Hematopoietic multipotent progenitor cell treated with erythropoietin and hydrocortisone succinate and interleukin-3 and kit ligand, for 15 days (in vitro differentiated cells): ENCODE measurements around the gene RNF175.

Source experiments
- DNase-seq: peaks from one replicate; pipeline ENCODE4 v3.0.0-alpha.2; 2015; ENCODE audit warnings: low spot score

The RNF175 gene

DNA sequence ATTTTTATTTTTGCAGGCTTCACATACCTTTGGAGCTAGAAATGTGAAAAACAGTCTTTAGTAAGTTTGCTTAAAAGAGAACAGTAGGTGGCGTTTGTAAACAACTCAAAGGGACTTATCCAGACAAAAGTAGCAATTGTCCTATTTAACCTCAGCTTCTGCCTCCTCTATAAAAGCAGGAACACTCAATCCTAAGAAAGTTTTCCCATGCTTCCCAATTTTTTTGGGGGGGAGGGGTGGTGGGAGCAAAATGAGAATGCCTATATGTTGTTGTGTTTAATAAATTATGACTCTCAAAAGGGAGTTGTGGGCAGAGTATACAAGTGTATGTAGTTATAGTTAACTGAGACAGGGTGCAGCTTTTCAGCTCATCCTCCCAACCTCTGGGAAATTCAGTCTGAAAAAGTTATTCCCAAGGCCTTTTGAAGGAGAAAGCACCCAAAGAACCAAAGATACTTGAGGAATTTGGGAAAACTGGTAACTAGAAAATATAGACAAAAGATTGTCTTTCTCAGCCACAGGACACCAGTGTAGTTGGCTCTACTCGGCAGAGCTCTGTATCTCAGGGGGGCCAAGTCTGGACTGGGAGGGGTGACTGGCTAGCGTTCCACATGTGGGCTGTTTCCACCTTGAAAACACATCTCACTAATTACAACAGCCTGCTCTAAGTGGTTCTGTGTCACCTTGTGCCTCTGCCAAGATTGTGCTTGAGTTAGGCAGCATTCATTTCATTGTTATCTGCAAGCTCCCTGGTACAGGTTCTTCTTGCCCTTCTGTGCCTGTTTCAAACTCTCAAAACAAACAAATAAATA lies 26.3 kb upstream of the RNF175 start:
- DNase-seq = peak; percentile 49

- peak; percentile 75 for DNase-seq
Observed at GRCh38 chr4:153784166-153784699, 24.4 kb upstream of the RNF175 start.

DNA sequence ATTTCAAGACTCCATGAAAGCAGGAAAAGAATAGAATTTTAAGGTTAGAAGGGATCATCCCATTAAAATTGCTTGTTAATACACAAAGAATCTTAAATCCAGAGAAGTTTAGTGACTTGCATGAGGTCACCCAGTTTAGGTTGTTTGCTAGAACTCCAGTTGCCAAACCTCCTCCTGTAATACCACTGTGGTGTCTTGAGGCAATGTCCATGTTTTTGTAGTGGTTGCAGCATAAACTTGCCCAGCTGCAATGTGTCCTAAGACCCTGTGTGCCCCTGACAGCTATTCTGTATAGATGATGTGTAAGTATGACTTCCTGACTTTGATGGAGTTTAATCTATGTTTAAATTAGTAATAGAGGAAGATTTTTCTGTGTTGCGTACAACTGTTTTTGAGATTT lies 22.8 kb upstream of the RNF175 start:
- no peak for DNase-seq

DNA sequence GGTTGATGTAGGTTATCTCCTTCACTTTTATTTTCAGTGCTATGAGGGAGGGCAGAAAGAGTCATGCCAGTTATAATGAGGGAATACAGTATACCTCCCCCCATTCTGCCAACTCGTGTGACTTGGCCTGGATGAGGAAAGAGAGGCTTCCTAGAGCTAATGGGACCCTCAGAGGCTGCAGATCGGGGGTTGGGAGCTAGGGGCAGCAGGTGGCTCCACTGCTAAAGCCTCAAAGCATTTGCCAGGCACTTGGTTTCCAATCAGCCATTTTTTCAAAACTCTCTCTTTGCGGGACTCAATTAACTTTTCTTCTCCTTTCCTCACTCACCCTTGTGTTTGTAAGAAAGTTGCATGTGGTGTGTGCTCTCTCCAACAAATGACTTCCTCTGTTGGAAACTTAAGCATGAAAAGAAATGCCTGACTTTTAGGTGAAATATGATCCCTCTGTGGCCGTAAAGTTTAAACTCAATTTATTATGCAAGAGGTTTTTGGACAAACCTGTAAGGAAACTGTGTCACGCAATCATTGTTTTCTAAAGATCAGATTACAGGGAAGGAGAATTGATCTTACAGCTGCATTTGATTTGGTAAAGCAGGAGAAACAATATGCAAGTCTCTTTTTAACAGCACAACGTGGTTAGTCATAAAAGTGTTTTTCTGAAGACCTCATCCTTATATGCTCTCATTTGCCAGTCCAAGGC lies 22.0 kb upstream of the RNF175 start:
- no peak for DNase-seq

GRCh38 chr4:153781280-153781679 lies 21.5 kb upstream of the RNF175 start:
- no peak for DNase-seq

DNA sequence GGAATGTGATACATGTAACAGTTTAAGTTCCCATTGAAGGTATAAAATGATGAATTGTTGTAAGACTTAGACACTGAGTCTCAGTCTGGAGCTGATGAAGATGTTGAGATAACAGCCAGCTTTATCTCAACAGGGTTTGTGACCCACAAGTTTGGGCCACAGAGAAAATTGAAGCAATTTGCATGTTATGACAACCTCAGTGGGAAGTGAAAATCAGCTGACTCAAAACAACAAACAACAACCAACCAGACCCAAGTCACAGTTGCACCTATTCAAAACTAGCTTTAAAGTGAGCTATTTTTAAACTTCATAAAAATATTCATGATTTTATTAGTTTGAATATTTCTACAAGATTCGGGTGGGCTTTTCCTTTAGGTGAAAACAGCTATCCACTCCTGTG lies 21.1 kb upstream of the RNF175 start:
- DNase-seq = no peak

DNA sequence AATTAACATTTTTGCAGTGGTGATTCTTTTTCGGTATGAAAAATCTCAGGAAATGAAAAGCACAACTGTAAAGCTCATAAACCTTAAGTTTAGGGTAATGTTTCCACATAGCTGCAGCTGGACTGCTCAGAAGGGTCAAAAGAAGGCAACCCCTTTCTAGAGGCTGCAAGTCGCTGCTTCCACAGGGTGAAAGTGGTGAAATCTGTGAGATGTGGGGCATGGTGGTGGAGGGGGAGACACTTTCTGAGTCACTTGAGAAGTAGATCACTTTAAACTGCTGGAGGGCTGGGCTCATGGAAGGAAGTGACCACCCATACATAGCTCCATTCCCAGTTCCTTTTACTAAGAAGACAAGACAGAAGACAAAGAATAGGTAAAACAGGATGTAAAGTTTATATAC lies 20.4 kb upstream of the RNF175 start:
- DNase-seq = no peak

DNA sequence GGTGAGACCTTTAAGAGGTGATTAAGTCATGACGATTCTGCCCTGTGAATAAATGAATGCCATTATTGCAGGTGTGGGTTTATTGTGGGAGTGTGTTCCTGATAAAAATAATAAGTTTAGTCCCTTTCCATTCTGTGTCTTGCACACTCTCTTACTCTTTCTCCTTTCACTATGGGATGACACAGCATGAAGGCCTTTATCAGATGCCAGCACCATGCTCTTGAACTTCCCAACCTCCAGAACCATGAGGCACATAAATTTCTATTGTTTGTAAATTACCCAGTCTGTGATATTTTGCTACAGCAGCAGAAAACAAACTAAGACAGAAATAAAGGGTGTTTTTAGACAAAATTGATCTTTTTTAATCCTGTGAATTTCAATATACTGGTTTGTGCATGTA lies 18.6 kb upstream of the RNF175 start:
- no peak for DNase-seq

GRCh38 chr4:153777421-153777820 lies 17.6 kb upstream of the RNF175 start:
- no peak for DNase-seq

DNA sequence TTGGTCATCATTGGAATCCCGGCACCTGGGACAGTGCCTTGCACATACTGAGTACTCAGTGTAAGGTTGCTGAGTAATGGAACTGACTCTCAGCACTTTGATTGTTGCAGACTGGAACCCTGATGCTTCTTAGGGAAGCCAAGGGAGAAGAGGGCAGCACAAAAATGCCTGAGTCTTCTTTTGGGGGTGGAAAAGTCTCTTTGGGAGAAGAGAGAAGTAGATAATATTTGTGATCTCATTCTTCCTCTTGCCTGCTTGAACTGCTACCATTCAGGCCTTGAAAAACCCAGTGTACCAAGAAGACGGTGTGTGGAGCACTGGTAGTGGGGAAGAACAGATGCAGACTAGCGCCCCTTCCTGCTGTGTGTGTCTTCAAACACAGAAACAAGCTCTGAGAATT lies 16.8 kb upstream of the RNF175 start:
- DNase-seq = no peak

- DNase-seq = peak; percentile 86
Observed at GRCh38 chr4:153773236-153773690, 13.4 kb upstream of the RNF175 start.

GRCh38 chr4:153771046-153771445 lies 11.2 kb upstream of the RNF175 start:
- DNase-seq = no peak

- no peak for DNase-seq
Observed at GRCh38 chr4:153766758-153767157, 6.9 kb upstream of the RNF175 start.

DNA sequence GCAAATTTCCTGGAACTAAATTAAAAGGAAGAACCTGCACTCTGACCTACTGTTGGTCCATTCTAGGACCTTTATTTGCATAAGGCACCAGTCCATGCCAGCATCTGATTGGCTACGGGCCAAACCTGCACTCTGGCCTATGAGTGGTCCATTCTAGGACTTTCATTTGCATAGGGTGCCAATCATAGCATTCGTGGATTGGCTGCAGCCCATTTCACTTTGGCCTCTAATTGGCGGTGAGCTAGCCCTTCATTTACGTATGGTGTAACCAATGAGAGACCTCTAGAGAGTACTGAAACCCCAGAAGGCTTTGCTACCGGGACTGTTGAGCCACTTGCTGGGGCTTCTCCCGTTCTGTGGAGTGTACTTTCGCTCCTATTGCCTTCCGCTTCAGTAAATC lies 6.1 kb upstream of the RNF175 start:
- DNase-seq = peak; percentile 25

DNA sequence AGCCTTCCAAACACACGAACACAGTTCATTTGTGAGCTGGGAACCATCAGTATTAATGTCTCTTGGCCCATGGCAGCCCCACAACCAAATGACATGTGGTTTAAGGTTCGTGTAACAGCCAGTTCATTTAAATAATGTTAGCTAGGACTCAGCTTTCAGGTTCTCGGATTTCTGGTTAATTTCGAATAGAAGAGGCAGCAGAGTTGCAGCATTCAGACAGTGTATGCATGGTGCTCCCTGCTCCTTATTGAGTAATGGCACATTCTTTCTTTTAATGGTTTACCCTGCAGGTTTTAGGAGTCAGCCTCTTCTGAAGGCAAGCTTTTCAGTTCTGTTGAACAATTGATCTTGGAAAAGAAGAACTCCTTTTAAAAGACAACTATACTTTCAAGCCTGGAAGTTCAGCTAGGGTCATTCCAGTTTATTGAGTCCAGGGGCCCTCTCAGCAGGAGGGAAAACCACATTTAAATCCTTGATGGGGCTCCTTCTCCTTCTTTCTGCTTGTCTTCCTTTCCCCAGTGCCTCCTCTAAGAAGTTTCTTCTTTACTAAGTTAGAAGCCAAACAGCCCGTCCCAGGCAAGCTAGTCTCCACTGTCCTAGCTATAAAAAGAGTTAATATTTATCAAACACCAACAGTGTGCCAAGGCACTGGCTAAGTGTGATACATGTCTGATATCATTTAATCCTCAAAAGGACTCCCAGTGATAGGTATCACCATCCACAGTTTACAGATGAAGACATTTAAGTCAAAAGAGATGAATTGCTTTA lies 5.0 kb upstream of the RNF175 start:
- no peak for DNase-seq

- DNase-seq = peak; percentile 29
Observed at GRCh38 chr4:153763404-153763803, 3.6 kb upstream of the RNF175 start.

- no peak for DNase-seq
Observed at GRCh38 chr4:153758688-153759406, 977 bp downstream of the RNF175 start.

DNA sequence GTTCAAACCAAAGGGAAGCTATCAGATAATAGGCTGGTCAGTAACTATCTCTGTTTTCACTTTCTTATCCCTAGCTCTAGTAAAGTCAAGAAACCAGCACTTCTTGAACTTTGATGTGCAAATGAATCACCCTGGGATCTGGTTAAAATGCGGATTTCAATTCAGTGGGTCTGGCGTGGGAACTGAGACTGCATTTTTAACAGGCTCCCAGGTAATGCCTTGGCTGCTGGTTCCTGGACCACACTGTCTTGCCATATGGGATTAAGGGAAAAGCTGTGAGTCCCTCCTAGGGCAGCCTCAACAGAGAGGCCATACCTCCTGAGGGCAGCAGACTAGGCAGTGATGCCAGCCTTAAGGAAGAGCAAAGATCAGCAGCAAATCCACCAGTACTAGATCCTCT lies 1.7 kb downstream of the RNF175 start:
- no peak for DNase-seq

DNA sequence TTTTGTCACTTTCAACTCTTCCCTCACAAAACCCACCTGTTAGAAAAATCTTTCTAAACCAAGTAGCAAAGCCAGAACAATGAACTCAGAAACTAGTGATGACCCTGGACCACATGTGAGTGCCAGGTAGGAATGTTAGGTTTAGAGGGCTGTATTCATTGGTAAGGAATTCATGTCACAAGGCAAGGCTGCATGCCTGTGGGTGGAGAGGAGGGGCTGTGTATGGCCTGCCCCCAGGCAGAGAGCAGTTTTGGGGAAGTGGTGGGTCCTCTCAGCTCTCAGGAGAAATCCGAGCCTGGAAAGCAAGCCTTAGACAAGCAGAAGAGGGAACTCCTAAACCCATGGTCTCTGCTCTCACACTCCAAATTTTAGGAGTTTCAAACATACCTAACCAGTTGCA lies 2.4 kb downstream of the RNF175 start:
- no peak for DNase-seq

- no peak for DNase-seq
Observed at GRCh38 chr4:153755186-153755585, 4.6 kb downstream of the RNF175 start.

DNA sequence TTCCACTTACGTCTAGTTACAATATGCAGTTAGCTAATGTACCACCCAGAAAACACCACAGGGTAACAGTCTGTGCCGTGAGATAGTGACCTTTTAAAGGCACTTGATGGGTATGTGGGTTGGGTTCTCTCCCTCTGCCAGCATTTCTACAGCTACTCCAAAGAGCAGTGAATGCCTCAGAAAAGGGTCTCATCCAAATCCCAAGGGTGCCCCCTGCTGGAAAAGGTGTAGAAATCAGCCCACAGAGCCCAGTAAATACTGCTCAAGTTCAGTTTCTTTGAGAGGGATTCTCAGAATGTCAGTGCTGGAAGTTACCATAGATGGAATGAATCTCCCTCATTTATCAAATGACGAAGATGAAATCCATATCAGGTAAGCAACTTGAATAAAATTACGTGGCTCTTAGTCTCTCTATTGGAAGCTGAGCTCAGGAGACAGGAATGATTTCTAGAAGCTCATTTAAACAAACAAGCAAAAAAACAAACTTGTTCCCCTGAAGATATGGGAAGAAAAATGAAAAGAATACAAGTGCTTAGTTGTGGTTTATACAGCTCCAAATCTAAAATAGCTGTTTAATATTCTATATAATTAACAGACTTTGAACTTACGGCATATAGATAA lies 9.5 kb downstream of the RNF175 start:
- peak; percentile 72 for DNase-seq
